Panc1 (cell line): Measurements from ENCODE around the gene SART3.
"Not testable (repeated sequence)": the region's sequence is repeated elsewhere in the genome, so short reads cannot be mapped to it uniquely, and the experiment has no call there.

Source experiments
- CTCF ChIP-seq: fragments of 450-650 bp; IDR thresholded peaks from 2 replicates; pipeline ENCODE4 v1.5.1; 2017; ENCODE audit warnings: mild to moderate bottlenecking
- POLR2AphosphoS5 ChIP-seq: IDR thresholded peaks from 2 replicates; pipeline ENCODE4 v1.6.1; 2012; ENCODE audit warnings: mild to moderate bottlenecking, low read depth, low read length, moderate library complexity
- SIN3A ChIP-seq: IDR thresholded peaks from 2 replicates; pipeline ENCODE4 v1.6.1; 2012; ENCODE audit warnings: low read depth, mild to moderate bottlenecking, low read length, moderate library complexity, borderline replicate concordance; ENCODE audit not compliant: insufficient read depth
- TCF7L2 ChIP-seq: IDR thresholded peaks from 2 replicates; pipeline ENCODE4 v1.6.1; 2011; ENCODE audit warnings: mild to moderate bottlenecking, low read depth, low read length, inconsistent platforms
- TF ChIP-seq, protein P1 (sequence below), 2 experiments: IDR thresholded peaks; 2 replicates each; pipeline ENCODE4 v1.6.1; 2011 to 2012; ENCODE audit warnings: low read depth in 2 of 2, control low read depth in 1 of 2, low read length in 1 of 2, mild to moderate bottlenecking in 1 of 2, moderate library complexity in 1 of 2; ENCODE audit not compliant: insufficient read depth in 1 of 2

DNA sequence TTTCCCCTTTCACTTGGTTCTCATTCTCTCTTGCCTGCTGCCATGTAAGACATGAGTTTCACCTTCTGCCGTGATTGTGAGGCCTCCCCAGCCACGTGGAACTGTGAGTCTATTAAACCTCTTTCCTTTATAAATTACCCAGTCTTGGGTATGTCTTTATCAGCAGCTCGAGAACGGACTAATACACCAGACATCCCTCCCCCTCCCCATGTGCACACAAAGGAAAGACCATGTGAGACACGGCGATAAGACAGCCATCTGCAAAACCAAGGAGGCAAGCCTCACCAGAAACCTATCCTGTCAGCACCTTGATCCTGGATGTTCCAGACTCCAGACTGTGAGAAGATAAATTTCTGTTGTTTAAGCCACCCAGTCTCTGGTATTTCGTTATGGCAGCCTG is 75.6 kb downstream of the SART3 start:
- TF ChIP-seq CTCF, POLR2AphosphoS5, TCF7L2, SIN3A: not testable (repeated sequence)
- TF ChIP-seq, protein P1, sequence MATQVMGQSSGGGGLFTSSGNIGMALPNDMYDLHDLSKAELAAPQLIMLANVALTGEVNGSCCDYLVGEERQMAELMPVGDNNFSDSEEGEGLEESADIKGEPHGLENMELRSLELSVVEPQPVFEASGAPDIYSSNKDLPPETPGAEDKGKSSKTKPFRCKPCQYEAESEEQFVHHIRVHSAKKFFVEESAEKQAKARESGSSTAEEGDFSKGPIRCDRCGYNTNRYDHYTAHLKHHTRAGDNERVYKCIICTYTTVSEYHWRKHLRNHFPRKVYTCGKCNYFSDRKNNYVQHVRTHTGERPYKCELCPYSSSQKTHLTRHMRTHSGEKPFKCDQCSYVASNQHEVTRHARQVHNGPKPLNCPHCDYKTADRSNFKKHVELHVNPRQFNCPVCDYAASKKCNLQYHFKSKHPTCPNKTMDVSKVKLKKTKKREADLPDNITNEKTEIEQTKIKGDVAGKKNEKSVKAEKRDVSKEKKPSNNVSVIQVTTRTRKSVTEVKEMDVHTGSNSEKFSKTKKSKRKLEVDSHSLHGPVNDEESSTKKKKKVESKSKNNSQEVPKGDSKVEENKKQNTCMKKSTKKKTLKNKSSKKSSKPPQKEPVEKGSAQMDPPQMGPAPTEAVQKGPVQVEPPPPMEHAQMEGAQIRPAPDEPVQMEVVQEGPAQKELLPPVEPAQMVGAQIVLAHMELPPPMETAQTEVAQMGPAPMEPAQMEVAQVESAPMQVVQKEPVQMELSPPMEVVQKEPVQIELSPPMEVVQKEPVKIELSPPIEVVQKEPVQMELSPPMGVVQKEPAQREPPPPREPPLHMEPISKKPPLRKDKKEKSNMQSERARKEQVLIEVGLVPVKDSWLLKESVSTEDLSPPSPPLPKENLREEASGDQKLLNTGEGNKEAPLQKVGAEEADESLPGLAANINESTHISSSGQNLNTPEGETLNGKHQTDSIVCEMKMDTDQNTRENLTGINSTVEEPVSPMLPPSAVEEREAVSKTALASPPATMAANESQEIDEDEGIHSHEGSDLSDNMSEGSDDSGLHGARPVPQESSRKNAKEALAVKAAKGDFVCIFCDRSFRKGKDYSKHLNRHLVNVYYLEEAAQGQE (IDR thresholded peaks at IDR 0.05; ENCODE audit: insufficient read depth in 1 of 2, low read depth in 2 of 2, low read length in 1 of 2) = not testable (repeated sequence)
